ENCODE results near the gene RNF121. TPM values are rescaled to one million over a fixed set of nuclear protein-coding genes. Genes with fewer than 3 reads are reported as not detected.
A peak's percentile ranks its signal among the peaks of the same experiment; 100 is the strongest.

Gene RNF121
- total RNA-seq, 4 donors from 2014 or later, result 43.7 to 83.9 (median 52.4) TPM

DNA sequence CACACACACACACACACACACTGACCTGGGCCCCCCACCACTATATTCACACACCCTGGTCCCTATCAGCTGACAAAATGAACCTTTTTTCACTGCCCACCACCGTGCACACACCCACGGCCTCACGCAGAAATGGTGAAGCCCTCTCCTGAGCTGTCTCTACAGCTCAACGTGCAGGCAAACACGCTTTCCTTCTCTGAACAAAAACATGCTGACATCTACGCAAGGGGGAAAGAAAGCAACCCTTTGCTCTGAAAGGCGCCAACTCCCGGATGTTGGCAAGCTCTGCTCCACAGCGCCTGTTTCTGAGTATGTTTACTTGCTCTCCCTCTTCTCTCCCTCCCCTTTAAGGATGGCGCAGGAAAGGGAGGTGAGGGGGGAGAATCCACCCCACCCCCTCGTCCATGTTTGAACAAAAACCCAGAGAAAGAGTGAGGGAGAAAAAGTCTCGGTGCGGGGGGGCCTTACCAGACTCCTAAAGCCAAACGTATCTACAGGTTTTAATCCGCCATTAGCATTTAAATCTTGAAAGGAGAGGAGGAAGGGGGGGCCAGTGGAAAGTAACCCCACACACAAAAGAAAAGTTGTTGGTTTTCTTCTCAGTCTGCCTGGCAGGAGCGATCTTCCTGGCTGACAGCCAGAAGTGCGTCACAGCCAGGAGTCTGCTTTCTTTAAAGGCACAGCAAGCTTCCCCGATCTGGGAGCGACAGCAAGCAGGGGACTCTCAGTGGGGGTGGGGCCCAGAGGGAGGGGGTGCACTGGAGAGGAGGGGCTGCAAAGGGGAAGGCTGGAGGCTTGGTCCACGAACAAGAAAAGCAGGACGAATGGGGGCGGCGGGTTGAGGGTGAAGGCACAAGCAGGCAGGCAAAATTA lies 111.9 kb downstream of the RNF121 start:
- Histone ChIP-seq H3K27ac (peak overlapping the region; percentile 90 to 96 (median 90)), H3K36me3 (peaks cover 0 to 4% (median 0%) of the 10 kb centered on the region in 3 donors), H3K27me3 (no peaks in the 10 kb centered on the region), H3K4me3 (peak overlapping the region; percentile 41 to 65 (median 59)), H3K4me1 (peaks cover 0 to 44% (median 25%) of the 10 kb centered on the region in 4 donors), H3K9me3 (no peaks in the 10 kb centered on the region)
- TF ChIP-seq POLR2A (IDR thresholded peaks at IDR 0.05), result peak in 1 of 2 donors; percentile 36
- TF ChIP-seq, protein P1, sequence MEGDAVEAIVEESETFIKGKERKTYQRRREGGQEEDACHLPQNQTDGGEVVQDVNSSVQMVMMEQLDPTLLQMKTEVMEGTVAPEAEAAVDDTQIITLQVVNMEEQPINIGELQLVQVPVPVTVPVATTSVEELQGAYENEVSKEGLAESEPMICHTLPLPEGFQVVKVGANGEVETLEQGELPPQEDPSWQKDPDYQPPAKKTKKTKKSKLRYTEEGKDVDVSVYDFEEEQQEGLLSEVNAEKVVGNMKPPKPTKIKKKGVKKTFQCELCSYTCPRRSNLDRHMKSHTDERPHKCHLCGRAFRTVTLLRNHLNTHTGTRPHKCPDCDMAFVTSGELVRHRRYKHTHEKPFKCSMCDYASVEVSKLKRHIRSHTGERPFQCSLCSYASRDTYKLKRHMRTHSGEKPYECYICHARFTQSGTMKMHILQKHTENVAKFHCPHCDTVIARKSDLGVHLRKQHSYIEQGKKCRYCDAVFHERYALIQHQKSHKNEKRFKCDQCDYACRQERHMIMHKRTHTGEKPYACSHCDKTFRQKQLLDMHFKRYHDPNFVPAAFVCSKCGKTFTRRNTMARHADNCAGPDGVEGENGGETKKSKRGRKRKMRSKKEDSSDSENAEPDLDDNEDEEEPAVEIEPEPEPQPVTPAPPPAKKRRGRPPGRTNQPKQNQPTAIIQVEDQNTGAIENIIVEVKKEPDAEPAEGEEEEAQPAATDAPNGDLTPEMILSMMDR (IDR thresholded peaks at IDR 0.05), result no peak
- DNase-seq, result peak; percentile 78 to 96 (median 93)

GRCh38 chr11:72041364-72042063 lies 112.7 kb downstream of the RNF121 start:
- H3K27ac ChIP-seq, result peak overlapping the region; percentile 90 to 96 (median 90)
- H3K27me3 ChIP-seq, result no peaks in the 10 kb centered on the region
- peak; percentile 57 to 82 (median 79) for DNase-seq
- TF ChIP-seq, protein P1 (IDR thresholded peaks at IDR 0.05), result no peak
- peak; percentile 39 to 49 for TF ChIP-seq POLR2A (IDR thresholded peaks at IDR 0.05)
- no peaks in the 10 kb centered on the region for H3K36me3 ChIP-seq
- peaks cover 0 to 36% (median 25%) of the 10 kb centered on the region in 4 donors for H3K4me1 ChIP-seq
- H3K9me3 ChIP-seq, result no peaks in the 10 kb centered on the region
- H3K4me3 ChIP-seq, result peak overlapping the region; percentile 41 to 65 (median 59)

GRCh38 chr11:72042064-72042745 lies 113.4 kb downstream of the RNF121 start:
- TF ChIP-seq POLR2A (IDR thresholded peaks at IDR 0.05), result no peak
- TF ChIP-seq, protein P1 (IDR thresholded peaks at IDR 0.05), result no peak
- Histone ChIP-seq H3K9me3 (no peaks in the 10 kb centered on the region), H3K27ac (peak overlapping the region; percentile 90 to 96 (median 90)), H3K27me3 (no peaks in the 10 kb centered on the region), H3K36me3 (no peaks in the 10 kb centered on the region), H3K4me1 (peaks cover 0 to 30% (median 23%) of the 10 kb centered on the region in 4 donors), H3K4me3 (peak overlapping the region; percentile 41 to 65 (median 59))
- DNase-seq, result no peak

DNA sequence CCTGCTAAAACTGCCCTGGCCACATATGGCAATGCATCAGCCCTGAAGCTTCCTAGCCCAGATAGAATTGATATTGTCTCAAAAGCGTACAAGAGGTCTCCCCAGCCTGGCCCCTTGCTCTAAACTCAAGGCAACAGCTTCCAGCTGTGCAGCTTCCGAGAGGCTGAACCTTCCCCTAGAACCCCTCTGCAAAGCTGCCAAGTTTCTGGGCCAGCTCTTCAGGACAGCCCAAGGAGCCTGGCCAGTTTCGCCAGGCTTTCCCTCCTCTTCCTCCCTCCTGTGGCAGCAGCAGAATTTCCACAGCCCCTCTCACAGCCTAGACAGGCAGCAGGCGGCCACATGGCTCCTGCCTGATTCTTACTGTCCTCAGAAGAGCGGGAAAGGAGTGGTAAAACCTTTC lies 117.0 kb downstream of the RNF121 start:
- TF ChIP-seq, protein P1 (IDR thresholded peaks at IDR 0.05), result no peak
- peaks cover 0 to 13% (median 5%) of the 10 kb centered on the region in 4 donors for H3K4me1 ChIP-seq
- no peaks in the 10 kb centered on the region for H3K27me3 ChIP-seq
- no peak for DNase-seq
- no peak overlapping the region for H3K4me3 ChIP-seq
- H3K36me3 ChIP-seq, result peaks cover 0 to 10% (median 0%) of the 10 kb centered on the region in 3 donors
- H3K27ac ChIP-seq, result peak overlapping the region in 1 of 4 donors; percentile 3
- H3K9me3 ChIP-seq, result no peaks in the 10 kb centered on the region

Other genes starting within 250 kb of the RNF121 start
- gene DEFB108B, start 95.8 kb upstream of the RNF121 start, total RNA-seq, result not detected
- gene DEFB131B, start 50.6 kb upstream of the RNF121 start, total RNA-seq, result not detected
- gene XNDC1N, start 452 bp upstream of the RNF121 start, total RNA-seq, result 10 to 100 TPM; 19.8 to 25.2 (median 24.1) TPM
- gene IL18BP, start 69.9 kb downstream of the RNF121 start, total RNA-seq, result 10 to 100 TPM; 16.1 to 45.4 (median 28.2) TPM
- 100 to 1,000 TPM; 297 to 512 (median 388) TPM for gene NUMA1, start 151.5 kb downstream of the RNF121 start, total RNA-seq
- 1 to 10 TPM; 2.8 to 7.4 (median 6.0) TPM for gene LRRC51, start 151.8 kb downstream of the RNF121 start, total RNA-seq
- 100 to 1,000 TPM in 1 of 4 donors, 10 to 100 TPM in 3; 86.6 to 132 (median 88.1) TPM for gene LAMTOR1, start 174.3 kb downstream of the RNF121 start, total RNA-seq
- not detected for gene TOMT, start 176.9 kb downstream of the RNF121 start, total RNA-seq
- 10 to 100 TPM; 24.5 to 56.1 (median 43.0) TPM for gene ANAPC15, start 183.6 kb downstream of the RNF121 start, total RNA-seq
- gene FOLR3, start 206.7 kb downstream of the RNF121 start, total RNA-seq, result not detected